Neural cell (in vitro differentiated cells): ENCODE data around the gene MPDU1. TPM values are rescaled to one million over a fixed set of nuclear protein-coding genes. Genes with fewer than 3 reads are reported as not detected.

Experiments used
- H2AFZ ChIP-seq: fragments of 200-600, 300-800 bp; sonication (generic), shearing (Covaris generic); 2 replicates; pipeline ENCODE4 v1.6.0; 2014; ENCODE audit warnings: low read depth, mild to moderate bottlenecking, antibody characterized with exemption, low read length, moderate library complexity
- H3F3A ChIP-seq: fragments of 200-600 bp; shearing (Covaris generic); 2 replicates; pipeline ENCODE4 v1.6.1; 2016; ENCODE audit warnings: mild to moderate bottlenecking, moderate library complexity, mixed read lengths, antibody characterized with exemption, low read length; ENCODE audit not compliant: insufficient read depth, poor library complexity, severe bottlenecking
- H3K27ac ChIP-seq: fragments of 200-600, 300-800 bp; sonication (generic), shearing (Covaris generic); 2 replicates; pipeline ENCODE4 v1.5.1; 2014; ENCODE audit warnings: mild to moderate bottlenecking, low read length, moderate library complexity
- H3K27me3 ChIP-seq: fragments of 300-800, 200-600 bp; sonication (generic), shearing (Covaris generic); 2 replicates; pipeline ENCODE4 v1.6.0; 2014; ENCODE audit warnings: mild to moderate bottlenecking, low read depth, low read length, moderate library complexity; ENCODE audit not compliant: insufficient read depth
- H3K36me3 ChIP-seq: fragments of 300-800, 200-600 bp; sonication (generic), shearing (Covaris generic); 2 replicates; pipeline ENCODE4 v1.5.1; 2014; ENCODE audit warnings: mild to moderate bottlenecking, antibody characterized with exemption, low read length, moderate library complexity; ENCODE audit not compliant: insufficient read depth
- H3K4me2 ChIP-seq: fragments of 300-800, 200-600 bp; sonication (generic), shearing (Covaris generic); 2 replicates; pipeline ENCODE4 v1.6.0; 2014; ENCODE audit warnings: mild to moderate bottlenecking, low read length
- H3K4me3 ChIP-seq: fragments of 300-800, 200-600 bp; sonication (generic), shearing (Covaris generic); 2 replicates; pipeline ENCODE4 v1.5.1; 2014; ENCODE audit warnings: mild to moderate bottlenecking, low read length, moderate library complexity
- H3K79me2 ChIP-seq: fragments of 200-600 bp; shearing (Covaris generic); replicated peaks from 2 replicates; pipeline ENCODE4 v1.6.0; 2014; ENCODE audit warnings: mild to moderate bottlenecking, low read length, moderate library complexity; ENCODE audit not compliant: insufficient read depth
- H3K9ac ChIP-seq: fragments of 300-800, 200-600 bp; sonication (generic), shearing (Covaris generic); 2 replicates; pipeline ENCODE4 v1.6.1; 2016; ENCODE audit warnings: mild to moderate bottlenecking, low read length, mixed read lengths
- H3K9me2 ChIP-seq: fragments of 200-600 bp; shearing (Covaris generic); 2 replicates; pipeline ENCODE4 v1.6.1; 2016; ENCODE audit warnings: mild to moderate bottlenecking, low read length, mixed read lengths; ENCODE audit not compliant: insufficient read depth
- H3K9me3 ChIP-seq: fragments of 200-600, 300-800 bp; sonication (generic), shearing (Covaris generic); 2 replicates; pipeline ENCODE4 v1.6.1; 2016; ENCODE audit warnings: mild to moderate bottlenecking, mixed run types, low read length, moderate library complexity, mixed read lengths
- H4K20me1 ChIP-seq: fragments of 200-600 bp; shearing (Covaris generic); 2 replicates; pipeline ENCODE4 v1.6.1; 2016; ENCODE audit warnings: mild to moderate bottlenecking, mixed run types; ENCODE audit not compliant: insufficient read depth
- EP300 ChIP-seq: fragments of 450-650 bp; conservative IDR thresholded peaks from 2 replicates; pipeline ENCODE4 v1.6.1; 2014; ENCODE audit warnings: antibody characterized with exemption, mild to moderate bottlenecking, moderate library complexity; ENCODE audit not compliant: poor library complexity, severe bottlenecking
- EZH2 ChIP-seq: fragments of 200-600, 300-800 bp; shearing (Covaris generic), sonication (generic); IDR thresholded peaks from 2 replicates; pipeline ENCODE4 v1.6.1; 2014; ENCODE audit warnings: antibody characterized with exemption, low read length, borderline replicate concordance, mild to moderate bottlenecking; ENCODE audit not compliant: insufficient read depth, poor library complexity, severe bottlenecking
- MXI1 ChIP-seq: fragments of 450-650 bp; conservative IDR thresholded peaks from 2 replicates; pipeline ENCODE4 v1.6.1; 2014; ENCODE audit warnings: antibody characterized with exemption, mild to moderate bottlenecking; ENCODE audit not compliant: poor library complexity, severe bottlenecking
- POLR2AphosphoS5 ChIP-seq: IDR thresholded peaks from 2 replicates; pipeline ENCODE4 v1.6.1; 2012
- RAD21 ChIP-seq: fragments of 450-650 bp; conservative IDR thresholded peaks from 2 replicates; pipeline ENCODE4 v1.6.1; 2014; ENCODE audit warnings: antibody characterized with exemption, mild to moderate bottlenecking, moderate library complexity
- SMC3 ChIP-seq: fragments of 450-650 bp; conservative IDR thresholded peaks from 2 replicates; pipeline ENCODE4 v1.6.1; 2014; ENCODE audit warnings: antibody characterized with exemption, mild to moderate bottlenecking, moderate library complexity; ENCODE audit not compliant: poor library complexity
- TAF1 ChIP-seq: IDR thresholded peaks from 2 replicates; pipeline ENCODE4 v1.6.1; 2012; ENCODE audit warnings: low read depth
- polyA plus RNA-seq: library from polyadenylated mRNA; depleted of rRNA; stranded (reverse); fragments of >200 nt; gene quantifications from 2 replicates; pipeline ENCODE4 v1.2.3, GENCODE V29; 2014
- TF ChIP-seq, protein P1 (sequence below): IDR thresholded peaks from 2 replicates; pipeline ENCODE4 v1.6.1; 2012; ENCODE audit warnings: borderline replicate concordance
- TF ChIP-seq, protein P2 (sequence below): fragments of 450-650 bp; IDR thresholded peaks from 2 replicates; pipeline ENCODE4 v1.5.1; 2014; ENCODE audit warnings: antibody characterized with exemption, mild to moderate bottlenecking, moderate library complexity; ENCODE audit not compliant: poor library complexity, severe bottlenecking

The MPDU1 gene
- polyA plus RNA-seq, 1 donor from 2014 or later, result 110 TPM

GRCh38 chr17:7631398-7632380 lies 48.0 kb downstream of the MPDU1 start:
- no peak overlapping the region for H3K4me2 ChIP-seq
- H3F3A ChIP-seq, result no peaks in the 10 kb centered on the region
- no peaks in the 10 kb centered on the region for H3K36me3 ChIP-seq
- no peaks in the 10 kb centered on the region for H4K20me1 ChIP-seq
- peaks cover 5% of the 10 kb centered on the region for H3K79me2 ChIP-seq
- no peak overlapping the region for H3K4me3 ChIP-seq
- no peak for TF ChIP-seq EZH2
- no peak overlapping the region for H2AFZ ChIP-seq
- no peak overlapping the region for H3K27ac ChIP-seq
- H3K9me2 ChIP-seq, result no peaks in the 10 kb centered on the region
- H3K27me3 ChIP-seq, result no peaks in the 10 kb centered on the region
- H3K9ac ChIP-seq, result no peak overlapping the region
- H3K9me3 ChIP-seq, result no peaks in the 10 kb centered on the region

DNA sequence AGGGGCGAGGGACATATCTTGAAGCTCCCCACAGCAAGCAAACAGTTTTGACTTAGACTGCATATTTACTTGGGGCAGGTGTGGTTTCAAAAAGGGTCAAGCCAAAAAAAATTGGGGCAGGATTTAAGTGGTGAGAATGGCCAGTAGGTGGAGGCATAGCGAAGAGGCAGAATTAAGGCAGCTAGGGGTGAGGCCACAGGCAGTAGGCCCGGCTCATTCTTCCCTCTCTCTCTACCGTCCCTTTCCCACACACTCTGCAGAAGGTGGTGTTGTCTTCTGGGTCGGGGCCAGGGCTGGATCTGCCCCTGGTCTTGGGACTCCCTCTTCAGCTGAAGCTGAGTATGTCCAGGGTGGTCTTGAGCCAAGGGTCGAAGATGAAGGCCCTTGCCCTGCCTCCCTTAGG lies 48.8 kb downstream of the MPDU1 start:
- no peaks in the 10 kb centered on the region for H3K79me2 ChIP-seq
- no peak overlapping the region for H3K4me3 ChIP-seq
- H3K4me2 ChIP-seq, result no peak overlapping the region
- H3F3A ChIP-seq, result no peaks in the 10 kb centered on the region
- no peak overlapping the region for H3K27ac ChIP-seq
- H3K9me3 ChIP-seq, result no peaks in the 10 kb centered on the region
- H3K27me3 ChIP-seq, result no peaks in the 10 kb centered on the region
- H4K20me1 ChIP-seq, result no peaks in the 10 kb centered on the region
- no peaks in the 10 kb centered on the region for H3K9me2 ChIP-seq
- H3K36me3 ChIP-seq, result no peaks in the 10 kb centered on the region
- H2AFZ ChIP-seq, result no peak overlapping the region
- H3K9ac ChIP-seq, result no peak overlapping the region
- TF ChIP-seq SMC3, result no peak
- TF ChIP-seq EP300, result no peak
- TF ChIP-seq POLR2AphosphoS5, result no peak
- no peak for TF ChIP-seq RAD21
- TF ChIP-seq, protein P1, sequence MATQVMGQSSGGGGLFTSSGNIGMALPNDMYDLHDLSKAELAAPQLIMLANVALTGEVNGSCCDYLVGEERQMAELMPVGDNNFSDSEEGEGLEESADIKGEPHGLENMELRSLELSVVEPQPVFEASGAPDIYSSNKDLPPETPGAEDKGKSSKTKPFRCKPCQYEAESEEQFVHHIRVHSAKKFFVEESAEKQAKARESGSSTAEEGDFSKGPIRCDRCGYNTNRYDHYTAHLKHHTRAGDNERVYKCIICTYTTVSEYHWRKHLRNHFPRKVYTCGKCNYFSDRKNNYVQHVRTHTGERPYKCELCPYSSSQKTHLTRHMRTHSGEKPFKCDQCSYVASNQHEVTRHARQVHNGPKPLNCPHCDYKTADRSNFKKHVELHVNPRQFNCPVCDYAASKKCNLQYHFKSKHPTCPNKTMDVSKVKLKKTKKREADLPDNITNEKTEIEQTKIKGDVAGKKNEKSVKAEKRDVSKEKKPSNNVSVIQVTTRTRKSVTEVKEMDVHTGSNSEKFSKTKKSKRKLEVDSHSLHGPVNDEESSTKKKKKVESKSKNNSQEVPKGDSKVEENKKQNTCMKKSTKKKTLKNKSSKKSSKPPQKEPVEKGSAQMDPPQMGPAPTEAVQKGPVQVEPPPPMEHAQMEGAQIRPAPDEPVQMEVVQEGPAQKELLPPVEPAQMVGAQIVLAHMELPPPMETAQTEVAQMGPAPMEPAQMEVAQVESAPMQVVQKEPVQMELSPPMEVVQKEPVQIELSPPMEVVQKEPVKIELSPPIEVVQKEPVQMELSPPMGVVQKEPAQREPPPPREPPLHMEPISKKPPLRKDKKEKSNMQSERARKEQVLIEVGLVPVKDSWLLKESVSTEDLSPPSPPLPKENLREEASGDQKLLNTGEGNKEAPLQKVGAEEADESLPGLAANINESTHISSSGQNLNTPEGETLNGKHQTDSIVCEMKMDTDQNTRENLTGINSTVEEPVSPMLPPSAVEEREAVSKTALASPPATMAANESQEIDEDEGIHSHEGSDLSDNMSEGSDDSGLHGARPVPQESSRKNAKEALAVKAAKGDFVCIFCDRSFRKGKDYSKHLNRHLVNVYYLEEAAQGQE, result no peak
- no peak for TF ChIP-seq MXI1
- TF ChIP-seq, protein P2, sequence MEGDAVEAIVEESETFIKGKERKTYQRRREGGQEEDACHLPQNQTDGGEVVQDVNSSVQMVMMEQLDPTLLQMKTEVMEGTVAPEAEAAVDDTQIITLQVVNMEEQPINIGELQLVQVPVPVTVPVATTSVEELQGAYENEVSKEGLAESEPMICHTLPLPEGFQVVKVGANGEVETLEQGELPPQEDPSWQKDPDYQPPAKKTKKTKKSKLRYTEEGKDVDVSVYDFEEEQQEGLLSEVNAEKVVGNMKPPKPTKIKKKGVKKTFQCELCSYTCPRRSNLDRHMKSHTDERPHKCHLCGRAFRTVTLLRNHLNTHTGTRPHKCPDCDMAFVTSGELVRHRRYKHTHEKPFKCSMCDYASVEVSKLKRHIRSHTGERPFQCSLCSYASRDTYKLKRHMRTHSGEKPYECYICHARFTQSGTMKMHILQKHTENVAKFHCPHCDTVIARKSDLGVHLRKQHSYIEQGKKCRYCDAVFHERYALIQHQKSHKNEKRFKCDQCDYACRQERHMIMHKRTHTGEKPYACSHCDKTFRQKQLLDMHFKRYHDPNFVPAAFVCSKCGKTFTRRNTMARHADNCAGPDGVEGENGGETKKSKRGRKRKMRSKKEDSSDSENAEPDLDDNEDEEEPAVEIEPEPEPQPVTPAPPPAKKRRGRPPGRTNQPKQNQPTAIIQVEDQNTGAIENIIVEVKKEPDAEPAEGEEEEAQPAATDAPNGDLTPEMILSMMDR, result no peak
- TF ChIP-seq TAF1, result no peak
- TF ChIP-seq EZH2, result no peak
